ENCODE results near the gene LDLRAP1. TPM values are rescaled to one million over a fixed set of nuclear protein-coding genes. Genes with fewer than 3 reads are reported as not detected.

Gene LDLRAP1
- total and polyA plus RNA-seq, 2 experiments from 2014 or later = 9.6 to 22.7 TPM

- H3K9me3 Mint-ChIP-seq = no peaks in the 10 kb centered on the region; the same call in 2 of the 3 replicates
- Histone ChIP-seq H3K4me3 (no peak overlapping the region), H3K9me2 (ENCODE audit: insufficient read depth) (no peaks in the 10 kb centered on the region), H3K4me2 (no peak overlapping the region), H3K79me2 (replicated peaks; ENCODE audit: insufficient read depth) (0 out of 2 replicates have a peak, but pooled peaks cover 4% of the 10 kb centered on the region), H3K27me3 (ENCODE audit: insufficient read depth) (0 out of 2 replicates have a peak, but pooled peaks cover 7% of the 10 kb centered on the region), H4K20me1 (replicated peaks; ENCODE audit: insufficient read depth) (peaks cover 23% of the 10 kb centered on the region; the same call in 1 of the 2 replicates), H2AFZ (no peak overlapping the region), H3K4me1 (ENCODE audit: insufficient read depth) (peaks cover 9% of the 10 kb centered on the region; the same call in 1 of the 2 replicates), H3K27ac (ENCODE audit: low read depth) (no peak overlapping the region), H3F3A (replicated peaks; ENCODE audit: low read depth) (0 out of 2 replicates have a peak, but pooled peaks cover 5% of the 10 kb centered on the region), H3K36me3 (ENCODE audit: insufficient read depth) (no peaks in the 10 kb centered on the region)
- H3K4me1 Mint-ChIP-seq = peaks cover 10% of the 10 kb centered on the region
- DNase-seq (ENCODE audit: low spot score) = no peak
- no peaks in the 10 kb centered on the region for H3K36me3 Mint-ChIP-seq (ENCODE audit: low read depth)
- H3K4me3 Mint-ChIP-seq = no peak overlapping the region
- TF ChIP-seq NANOG (IDR thresholded peaks at IDR 0.05; ENCODE audit: borderline replicate concordance) = no peak
- TF ChIP-seq ZNF114 (CRISPR knock-in tag; IDR thresholded peaks at IDR 0.05) = no peak
- TF ChIP-seq CREB1 (CRISPR knock-in tag; IDR thresholded peaks at IDR 0.05; ENCODE audit: low read depth) = no peak
- TF ChIP-seq EZH2 (IDR thresholded peaks at IDR 0.05; ENCODE audit: low read depth, unreplicated experiment) = no peak
- TF ChIP-seq ETS1 (IDR thresholded peaks at IDR 0.05) = no peak
- TF ChIP-seq EZH2phosphoT487 (IDR thresholded peaks at IDR 0.05; ENCODE audit: unreplicated experiment) = no peak
- TF ChIP-seq ZNF462 (CRISPR knock-in tag; IDR thresholded peaks at IDR 0.05) = no peak
- TF ChIP-seq REST (IDR thresholded peaks at IDR 0.05; ENCODE audit: unreplicated experiment) = no peak
- TF ChIP-seq ZNF331 (CRISPR knock-in tag; IDR thresholded peaks at IDR 0.05; ENCODE audit: low read depth) = no peak
- TF ChIP-seq POLR2AphosphoS5 (IDR thresholded peaks at IDR 0.05; ENCODE audit: low read depth) = no peak
- no peak for ATAC-seq
- H3K27me3 Mint-ChIP-seq (ENCODE audit: insufficient read depth, low read depth, poor library complexity) = peaks cover 6% of the 10 kb centered on the region
- no peak overlapping the region for H3K27ac Mint-ChIP-seq
These were observed 5.2 kb downstream of the LDLRAP1 start for GRCh38 chr1:25548601-25549000.

All from GM23338 (cell line).